ENCODE results near the gene IL2RA. TPM values are rescaled to one million over a fixed set of nuclear protein-coding genes. Genes with fewer than 3 reads are reported as not detected.

IL2RA gene
- total and polyA plus RNA-seq, 7 experiments from 2014 or later: 0.85 to 266 (median 3.3) TPM

DNA sequence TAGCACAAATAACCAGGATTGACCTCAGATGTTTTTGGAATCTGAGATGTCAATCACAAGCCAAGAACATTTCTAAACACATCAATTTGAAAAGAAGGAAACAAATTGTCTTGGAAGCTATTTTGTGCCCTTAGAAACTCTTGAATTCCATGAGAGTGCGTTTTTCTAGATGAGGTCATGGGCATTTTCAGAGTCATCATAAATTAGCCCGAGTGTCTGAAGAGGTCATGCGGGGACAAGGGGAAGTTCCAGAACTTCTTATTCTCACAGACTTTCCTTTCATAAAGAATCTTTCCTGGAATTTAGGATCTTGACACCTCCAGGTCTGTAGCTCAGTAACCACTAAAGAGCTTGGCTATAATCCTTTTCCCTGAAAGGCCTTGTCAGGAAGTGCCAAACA is 28.2 kb downstream of the IL2RA start:
- Mint-ChIP-seq H3K27ac (peak overlapping the region in 2 of 9 donors; percentile 34 to 48), H3K4me3 (no peak overlapping the region), H3K27me3 (no peaks in the 10 kb centered on the region), H3K36me3 (peaks cover 0 to 42% (median 4%) of the 10 kb centered on the region in 5 donors), H3K4me1 (peaks cover 29 to 60% (median 40%) of the 10 kb centered on the region in 7 donors), H3K9me3 (peaks cover 0 to 15% (median 4%) of the 10 kb centered on the region in 11 donors)
- Histone ChIP-seq H3K27ac (ENCODE audit: low read depth, low read length) (no peak overlapping the region), H3K4me3 (ENCODE audit: low read length) (no peak overlapping the region), H3K27me3 (ENCODE audit: control insufficient read depth in 2 of 2, insufficient read depth in 2 of 2, low read length in 2 of 2) (no peaks in the 10 kb centered on the region), H3K9me3 (ENCODE audit: control insufficient read depth in 2 of 3, low read length in 3 of 3) (no peaks in the 10 kb centered on the region), H3K4me1 (ENCODE audit: control insufficient read depth in 2 of 2, insufficient read depth in 2 of 2, low read length in 2 of 2) (peaks cover 26 to 32% of the 10 kb centered on the region in 2 donors), H3K36me3 (ENCODE audit: control insufficient read depth in 2 of 3, insufficient read depth in 3 of 3, low read length in 3 of 3) (no peaks in the 10 kb centered on the region)
- ChIA-PET CTCF (interaction anchor here (0.7 to 2.1 kb wide), 4 partner anchors 16 to 332 kb away, joined by 3 to 16 read pairs (median 4); no protein-coding TSS in a partner anchor), POLR2A (interaction anchor here (1.0 to 2.2 kb wide), 6 partner anchors 9 to 34 kb away, joined by 3 to 8 read pairs (median 4); no protein-coding TSS in a partner anchor)
- no peak for DNase-seq
- intact Hi-C loops (cut with micrococcal nuclease): no loop called here
- no peak for ATAC-seq

DNA sequence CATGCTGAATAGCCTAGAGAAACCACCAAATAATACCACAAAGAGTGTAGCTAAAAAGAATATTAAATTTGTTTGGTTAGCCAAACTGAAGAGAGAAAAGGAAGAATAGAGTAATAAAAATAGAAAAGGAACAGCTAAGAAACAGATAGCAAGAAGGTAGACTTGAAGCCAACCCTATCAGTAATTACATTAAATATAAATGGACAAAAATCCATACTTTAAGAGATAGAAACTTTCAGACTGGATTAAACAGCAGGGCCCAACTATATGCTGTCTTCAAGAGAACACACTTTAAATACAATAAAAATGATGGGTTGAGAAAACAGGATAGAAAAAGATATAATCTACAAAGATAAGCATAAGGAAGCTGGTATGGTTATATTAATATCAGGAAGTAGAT is 31.2 kb downstream of the IL2RA start:
- H3K27me3 Mint-ChIP-seq: no peaks in the 10 kb centered on the region
- peaks cover 0 to under 1% (median 0%) of the 10 kb centered on the region in 3 experiments for H3K36me3 ChIP-seq (ENCODE audit: control insufficient read depth in 2 of 3, insufficient read depth in 3 of 3, low read length in 3 of 3)
- no peak overlapping the region for H3K27ac ChIP-seq (ENCODE audit: low read depth, low read length)
- H3K9me3 ChIP-seq (ENCODE audit: control insufficient read depth in 2 of 3, low read length in 3 of 3): no peaks in the 10 kb centered on the region
- intact Hi-C loops (cut with micrococcal nuclease): no loop called here
- POLR2A ChIA-PET: interaction anchor here (1.1 to 1.5 kb wide), 2 partner anchors 20 to 36 kb away, joined by 3 read pairs; no protein-coding TSS in a partner anchor
- ATAC-seq: no peak
- CTCF ChIA-PET: no interaction called here
- peaks cover 0 to 43% (median 4%) of the 10 kb centered on the region in 5 donors for H3K36me3 Mint-ChIP-seq
- H3K4me3 Mint-ChIP-seq: no peak overlapping the region
- peak overlapping the region in 1 of 9 donors; percentile 6 for H3K27ac Mint-ChIP-seq
- peaks cover 0 to 12% (median 4%) of the 10 kb centered on the region in 11 donors for H3K9me3 Mint-ChIP-seq
- DNase-seq: no peak
- no peaks in the 10 kb centered on the region for H3K27me3 ChIP-seq (ENCODE audit: control insufficient read depth in 2 of 2, insufficient read depth in 2 of 2, low read length in 2 of 2)
- H3K4me1 ChIP-seq (ENCODE audit: control insufficient read depth in 2 of 2, insufficient read depth in 2 of 2, low read length in 2 of 2): peaks cover 0 to 2% of the 10 kb centered on the region in 2 donors
- peaks cover 9 to 54% (median 25%) of the 10 kb centered on the region in 7 donors for H3K4me1 Mint-ChIP-seq
- no peak overlapping the region for H3K4me3 ChIP-seq (ENCODE audit: low read length)

GRCh38 chr10:6030217-6030616 is 31.9 kb downstream of the IL2RA start:
- no peak overlapping the region for H3K4me3 ChIP-seq (ENCODE audit: low read length)
- Mint-ChIP-seq H3K27me3 (no peaks in the 10 kb centered on the region), H3K4me1 (peaks cover 7 to 51% (median 21%) of the 10 kb centered on the region in 7 donors), H3K36me3 (peaks cover 0 to 42% (median 4%) of the 10 kb centered on the region in 5 donors), H3K4me3 (peak overlapping the region in 1 of 10 donors; percentile 21), H3K27ac (peak overlapping the region in 1 of 9 donors; percentile 6), H3K9me3 (peaks cover 0 to 12% (median 4%) of the 10 kb centered on the region in 11 donors)
- no peaks in the 10 kb centered on the region for H3K9me3 ChIP-seq (ENCODE audit: control insufficient read depth in 2 of 3, low read length in 3 of 3)
- no peaks in the 10 kb centered on the region for H3K4me1 ChIP-seq (ENCODE audit: control insufficient read depth in 2 of 2, insufficient read depth in 2 of 2, low read length in 2 of 2)
- POLR2A ChIA-PET: interaction anchor here (0.6 to 1.5 kb wide), 4 partner anchors 15 to 369 kb away, joined by 3 to 7 read pairs (median 3); no protein-coding TSS in a partner anchor
- intact Hi-C loops (cut with micrococcal nuclease): no loop called here
- CTCF ChIA-PET: no interaction called here
- DNase-seq (no peak), ATAC-seq (no peak)
- H3K27ac ChIP-seq (ENCODE audit: low read depth, low read length): no peak overlapping the region
- H3K36me3 ChIP-seq (ENCODE audit: control insufficient read depth in 2 of 3, insufficient read depth in 3 of 3, low read length in 3 of 3): peaks cover 0 to 4% (median 0%) of the 10 kb centered on the region in 3 experiments
- H3K27me3 ChIP-seq (ENCODE audit: control insufficient read depth in 2 of 2, insufficient read depth in 2 of 2, low read length in 2 of 2): no peaks in the 10 kb centered on the region

- ChIA-PET CTCF (interaction anchor here (1.2 kb wide), 1 partner anchor 13 kb away, joined by 5 read pairs; no protein-coding TSS in a partner anchor), POLR2A (interaction anchor here (1.3 to 1.6 kb wide), 2 partner anchors 9 to 14 kb away, joined by 4 to 5 read pairs; no protein-coding TSS in a partner anchor)
- intact Hi-C loops (cut with micrococcal nuclease): no loop called here
- H3K4me1 Mint-ChIP-seq: peaks cover 7 to 48% (median 18%) of the 10 kb centered on the region in 7 donors
- no peaks in the 10 kb centered on the region for H3K9me3 ChIP-seq (ENCODE audit: control insufficient read depth in 2 of 3, low read length in 3 of 3)
- ATAC-seq (no peak), DNase-seq (peak in 1 of 9 donors; percentile 13)
- H3K27me3 Mint-ChIP-seq: no peaks in the 10 kb centered on the region
- H3K9me3 Mint-ChIP-seq: peaks cover 0 to 12% (median 4%) of the 10 kb centered on the region in 11 donors
- no peaks in the 10 kb centered on the region for H3K4me1 ChIP-seq (ENCODE audit: control insufficient read depth in 2 of 2, insufficient read depth in 2 of 2, low read length in 2 of 2)
- H3K27ac Mint-ChIP-seq: peak overlapping the region in 1 of 9 donors; percentile 63
- no peak overlapping the region for H3K4me3 ChIP-seq (ENCODE audit: low read length)
- no peak overlapping the region for H3K4me3 Mint-ChIP-seq
- peaks cover 0 to 4% (median 0%) of the 10 kb centered on the region in 3 experiments for H3K36me3 ChIP-seq (ENCODE audit: control insufficient read depth in 2 of 3, insufficient read depth in 3 of 3, low read length in 3 of 3)
- H3K27me3 ChIP-seq (ENCODE audit: control insufficient read depth in 2 of 2, insufficient read depth in 2 of 2, low read length in 2 of 2): no peaks in the 10 kb centered on the region
- peaks cover 0 to 54% (median 9%) of the 10 kb centered on the region in 5 donors for H3K36me3 Mint-ChIP-seq
- H3K27ac ChIP-seq (ENCODE audit: low read depth, low read length): no peak overlapping the region
Observed at GRCh38 chr10:6027929-6028328, 34.2 kb downstream of the IL2RA start.

- H3K36me3 Mint-ChIP-seq: peaks cover 0 to 59% (median 20%) of the 10 kb centered on the region in 5 donors
- H3K4me1 Mint-ChIP-seq: peaks cover 4 to 60% (median 15%) of the 10 kb centered on the region in 7 donors
- ChIA-PET CTCF (no interaction called here), POLR2A (no interaction called here)
- Histone ChIP-seq H3K4me1 (ENCODE audit: control insufficient read depth in 2 of 2, insufficient read depth in 2 of 2, low read length in 2 of 2) (no peaks in the 10 kb centered on the region), H3K9me3 (ENCODE audit: control insufficient read depth in 2 of 3, low read length in 3 of 3) (no peaks in the 10 kb centered on the region), H3K27me3 (ENCODE audit: control insufficient read depth in 2 of 2, insufficient read depth in 2 of 2, low read length in 2 of 2) (no peaks in the 10 kb centered on the region), H3K36me3 (ENCODE audit: control insufficient read depth in 2 of 3, insufficient read depth in 3 of 3, low read length in 3 of 3) (peaks cover 0 to 4% (median 0%) of the 10 kb centered on the region in 3 experiments), H3K27ac (ENCODE audit: low read depth, low read length) (no peak overlapping the region), H3K4me3 (ENCODE audit: low read length) (no peak overlapping the region)
- DNase-seq (no peak), ATAC-seq (no peak)
- H3K4me3 Mint-ChIP-seq: no peak overlapping the region
- peak overlapping the region in 1 of 9 donors; percentile 9 for H3K27ac Mint-ChIP-seq
- intact Hi-C loops (cut with micrococcal nuclease): no loop called here
- H3K9me3 Mint-ChIP-seq: peaks cover 0 to 9% (median 4%) of the 10 kb centered on the region in 11 donors
- H3K27me3 Mint-ChIP-seq: no peaks in the 10 kb centered on the region
Observed at GRCh38 chr10:6025683-6026255, 36.4 kb downstream of the IL2RA start.

- Mint-ChIP-seq H3K9me3 (peaks cover 0 to under 1% (median 0%) of the 10 kb centered on the region in 11 donors), H3K27me3 (no peaks in the 10 kb centered on the region), H3K27ac (peak overlapping the region in 2 of 9 donors; percentile 12 to 50), H3K4me1 (peaks cover 4 to 57% (median 11%) of the 10 kb centered on the region in 7 donors), H3K36me3 (peaks cover 0 to 63% (median 18%) of the 10 kb centered on the region in 5 donors), H3K4me3 (no peak overlapping the region)
- intact Hi-C loops (cut with micrococcal nuclease): no loop called here
- POLR2A ChIA-PET: interaction anchor here (0.7 to 1.2 kb wide), 2 partner anchors 66 to 70 kb away, joined by 3 to 6 read pairs; no protein-coding TSS in a partner anchor
- Histone ChIP-seq H3K27me3 (ENCODE audit: control insufficient read depth in 2 of 2, insufficient read depth in 2 of 2, low read length in 2 of 2) (no peaks in the 10 kb centered on the region), H3K4me1 (ENCODE audit: control insufficient read depth in 2 of 2, insufficient read depth in 2 of 2, low read length in 2 of 2) (no peaks in the 10 kb centered on the region), H3K9me3 (ENCODE audit: control insufficient read depth in 2 of 3, low read length in 3 of 3) (no peaks in the 10 kb centered on the region), H3K4me3 (ENCODE audit: low read length) (no peak overlapping the region), H3K36me3 (ENCODE audit: control insufficient read depth in 2 of 3, insufficient read depth in 3 of 3, low read length in 3 of 3) (peaks cover 0 to 4% (median 0%) of the 10 kb centered on the region in 3 experiments), H3K27ac (ENCODE audit: low read depth, low read length) (no peak overlapping the region)
- ATAC-seq: no peak
- peak in 1 of 9 donors; percentile 13 for DNase-seq
- CTCF ChIA-PET: no interaction called here
Observed at GRCh38 chr10:6024334-6024682, 37.9 kb downstream of the IL2RA start.
